NB4 (cell line): ENCODE results near the gene C1QB.

Experiments
- CTCF ChIP-seq: IDR thresholded peaks from one replicate; pipeline ENCODE4 v1.5.1; 2012; ENCODE audit warnings: low read depth, low read length
- MAX ChIP-seq: IDR thresholded peaks from 2 replicates; pipeline ENCODE4 v1.6.1; 2011; ENCODE audit warnings: low read depth, low read length
- POLR2A ChIP-seq: IDR thresholded peaks from 2 replicates; pipeline ENCODE4 v1.6.1; 2011; ENCODE audit warnings: mild to moderate bottlenecking; ENCODE audit not compliant: insufficient read length; ENCODE audit errors: extremely low read depth

GRCh38 chr1:22662318-22662717, 9.3 kb downstream of the C1QB start:
- TF ChIP-seq POLR2A (no peak), CTCF (no peak), MAX (no peak)
